ENCODE measurements around the gene ANKRD50.

ANKRD50 gene

DNA sequence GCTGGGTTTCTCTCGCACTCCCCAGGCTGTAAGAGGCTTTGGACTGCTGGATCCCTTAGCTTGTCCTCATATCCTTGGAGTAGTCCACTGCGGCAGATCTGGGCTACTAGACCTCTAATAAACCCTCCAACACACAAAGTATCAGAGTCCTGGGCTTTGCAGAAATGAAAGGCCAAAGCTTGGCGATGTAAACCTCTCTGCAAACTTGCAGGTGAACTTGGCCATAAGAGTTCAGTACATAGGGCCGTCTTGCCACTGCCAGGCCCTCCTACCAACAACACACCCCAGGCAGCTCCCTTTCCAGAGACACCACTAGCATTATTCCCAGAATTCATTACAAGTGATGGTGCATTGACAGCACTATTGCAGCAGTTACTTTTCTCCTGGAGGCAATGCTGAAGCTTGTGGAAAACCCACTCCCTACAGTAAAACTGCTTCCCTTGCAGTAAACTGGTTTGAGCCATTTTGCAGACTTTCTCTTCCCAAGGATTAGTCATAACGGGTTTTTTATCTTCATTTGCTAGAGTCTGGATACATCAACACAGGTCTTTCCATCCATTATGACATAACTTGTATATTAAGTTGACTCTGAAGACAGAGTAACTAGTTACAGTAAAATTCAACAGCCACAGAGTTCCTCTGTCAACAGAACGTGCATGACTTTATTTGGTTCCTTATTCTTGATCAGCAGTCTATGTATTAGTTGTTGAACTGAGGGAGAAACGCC, 2.4 kb downstream of the ANKRD50 start:
- DNase-seq (ENCODE audit: low read depth in 2 of 2) = no peak

- no peak for DNase-seq (ENCODE audit: low read depth in 2 of 2)
Measured at GRCh38 chr4:124708517-124709300, 3.8 kb downstream of the ANKRD50 start.

GRCh38 chr4:124705393-124705792, 7.1 kb downstream of the ANKRD50 start:
- DNase-seq (ENCODE audit: low read depth in 2 of 2) = no peak

GRCh38 chr4:124703154-124703553, 9.4 kb downstream of the ANKRD50 start:
- no peak for DNase-seq (ENCODE audit: low read depth in 2 of 2)

DNA sequence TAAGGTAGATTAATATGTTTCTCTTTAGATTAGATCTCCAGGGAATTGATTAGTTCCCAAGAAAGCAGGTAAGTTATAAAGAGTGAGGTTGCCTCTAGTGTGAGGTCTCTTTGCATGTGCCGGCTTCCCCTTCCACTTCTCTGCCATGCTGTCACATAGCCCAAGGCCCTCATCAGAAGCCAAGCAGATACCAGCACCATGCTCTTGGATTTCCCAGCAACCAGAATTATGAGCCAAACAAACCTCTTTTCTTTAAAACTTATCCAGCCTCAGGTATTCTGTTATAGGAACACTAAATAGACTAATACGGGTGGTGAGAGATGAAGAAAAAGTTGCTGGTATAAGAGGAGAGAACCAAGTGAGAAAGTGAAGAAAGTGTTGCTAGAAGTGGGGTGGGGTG, 15.1 kb downstream of the ANKRD50 start:
- no peak for DNase-seq (ENCODE audit: low read depth in 2 of 2)

DNA sequence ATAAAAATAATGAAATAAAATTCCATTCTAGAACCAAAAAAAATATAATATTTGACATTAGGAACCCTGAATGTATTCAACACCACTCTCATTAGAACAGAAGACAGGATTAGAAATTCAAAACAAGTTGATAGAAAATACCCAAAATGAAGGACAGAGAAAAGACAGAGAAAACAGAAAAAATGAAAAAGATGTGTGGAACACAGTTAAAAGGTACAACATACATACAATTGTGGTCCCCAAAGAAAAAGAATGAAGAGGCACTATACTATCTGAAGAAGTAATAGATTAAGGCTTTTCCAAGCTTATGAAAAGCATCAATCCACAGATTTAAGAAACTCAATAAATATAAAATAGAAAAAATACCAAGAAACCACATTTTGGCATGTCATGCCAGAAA, 16.4 kb downstream of the ANKRD50 start:
- no peak for DNase-seq (ENCODE audit: low read depth in 2 of 2)

DNA sequence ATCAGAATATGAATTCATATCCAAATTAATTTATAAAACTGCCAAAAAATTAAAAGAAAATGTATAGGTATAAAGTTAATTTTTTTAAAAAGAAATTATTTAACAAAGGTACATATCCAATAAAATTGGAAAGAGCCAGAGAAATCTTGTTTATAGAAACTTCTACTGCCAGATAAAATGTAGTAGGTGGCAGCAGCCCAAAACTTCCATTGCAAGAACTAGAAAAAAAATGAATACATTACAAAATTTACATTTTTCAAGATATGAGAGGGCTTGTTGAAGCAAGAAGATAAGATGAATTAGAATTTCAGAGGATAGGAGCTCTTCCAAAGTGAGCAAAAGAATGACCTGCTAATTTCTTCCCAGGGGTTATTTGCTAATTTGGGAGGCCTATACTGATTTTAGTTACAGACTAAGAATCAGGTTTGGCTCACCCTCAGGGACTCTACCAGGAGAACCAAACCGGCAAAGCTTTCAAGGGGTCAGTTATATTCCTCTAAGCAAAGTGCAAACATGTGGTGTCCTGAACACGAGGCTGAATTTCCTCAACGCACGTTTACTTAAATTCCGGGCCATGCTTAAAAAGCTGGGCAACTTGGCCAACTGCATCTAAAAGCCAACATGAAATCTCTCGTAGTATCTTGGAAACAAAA, 17.5 kb downstream of the ANKRD50 start:
- no peak for DNase-seq (ENCODE audit: low read depth in 2 of 2)

DNA sequence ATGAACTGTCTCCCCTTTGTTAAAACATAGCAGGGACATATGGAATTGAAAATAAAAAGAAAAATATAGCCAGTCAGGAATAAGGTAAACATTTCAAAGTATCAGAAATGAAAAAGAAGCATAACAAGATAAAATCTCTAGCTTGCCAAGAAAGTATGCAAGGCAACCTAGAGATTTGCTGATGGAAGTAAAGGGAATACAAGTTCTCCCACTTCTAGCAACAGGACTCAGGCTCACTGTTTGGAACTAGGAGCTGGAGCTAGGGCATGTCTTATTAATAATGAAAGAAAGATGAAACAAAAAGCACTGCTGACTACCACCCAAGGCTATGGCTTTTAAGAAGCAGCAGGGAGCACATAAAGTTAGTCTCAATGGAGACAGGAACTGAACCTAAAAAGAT, 18.2 kb downstream of the ANKRD50 start:
- no peak for DNase-seq (ENCODE audit: low read depth in 2 of 2)

DNA sequence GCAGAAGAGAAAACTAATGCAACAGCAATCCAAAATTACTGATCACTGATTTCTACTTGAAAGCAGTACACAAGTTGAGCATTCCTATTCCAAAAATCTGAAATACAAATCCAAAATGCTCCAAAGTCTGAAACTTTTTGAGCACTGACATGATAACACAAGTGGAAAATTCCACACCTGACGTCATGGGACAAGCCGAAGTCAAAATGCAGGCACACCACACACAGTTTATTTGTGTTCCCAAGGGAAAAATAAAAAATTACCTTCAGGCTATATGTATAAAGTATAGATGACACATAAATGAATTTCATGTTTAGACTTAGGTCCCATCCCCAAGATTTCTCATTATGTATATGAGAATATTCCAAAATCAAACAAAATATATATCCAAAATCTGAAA, 20.7 kb downstream of the ANKRD50 start:
- no peak for DNase-seq (ENCODE audit: low read depth in 2 of 2)

GRCh38 chr4:124686279-124686678, 26.3 kb downstream of the ANKRD50 start:
- no peak for DNase-seq (ENCODE audit: low read depth in 2 of 2)

DNA sequence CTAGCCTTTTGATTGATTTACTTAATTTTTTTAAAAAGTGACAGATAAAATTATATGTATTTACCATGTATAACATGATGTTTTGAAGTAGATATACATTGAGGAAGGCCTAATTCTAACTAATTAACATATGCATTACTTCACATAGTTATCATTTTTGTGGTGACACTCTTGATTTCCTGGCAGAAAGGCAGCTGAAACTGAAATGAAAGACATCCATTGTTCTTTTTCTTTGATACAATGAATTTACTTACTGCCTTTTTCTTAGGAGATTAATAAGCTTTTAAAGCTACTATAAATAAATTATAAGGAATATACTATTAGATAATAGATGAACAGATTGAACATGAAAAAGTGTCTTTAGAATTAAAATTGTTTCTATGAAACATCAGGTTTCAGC, 26.7 kb downstream of the ANKRD50 start:
- DNase-seq (ENCODE audit: low read depth in 2 of 2) = no peak

GRCh38 chr4:124684301-124684700, 28.2 kb downstream of the ANKRD50 start:
- DNase-seq (ENCODE audit: low read depth in 2 of 2) = no peak

DNA sequence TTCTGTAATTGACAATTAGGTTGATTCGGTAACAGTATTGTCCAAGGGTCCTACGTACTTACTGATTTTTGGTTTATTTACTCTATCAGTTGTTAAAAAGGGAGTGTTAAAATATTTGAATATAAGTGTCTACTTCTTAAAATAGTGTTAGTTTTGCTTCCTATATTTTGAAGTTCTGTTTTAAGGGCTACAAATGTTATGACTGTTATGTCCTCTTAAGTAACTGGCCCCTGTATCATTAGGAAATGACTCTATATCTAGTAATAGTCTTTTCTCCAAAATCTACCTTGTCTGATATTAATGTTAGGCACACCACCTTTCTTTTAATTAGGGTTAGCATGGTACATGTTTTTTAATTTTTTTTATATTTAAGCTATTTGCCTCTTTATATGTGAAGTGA, 30.1 kb downstream of the ANKRD50 start:
- no peak for DNase-seq (ENCODE audit: low read depth in 2 of 2)

- DNase-seq (ENCODE audit: low read depth in 2 of 2) = no peak
Measured at GRCh38 chr4:124666496-124666895, 46.0 kb downstream of the ANKRD50 start.

DNA sequence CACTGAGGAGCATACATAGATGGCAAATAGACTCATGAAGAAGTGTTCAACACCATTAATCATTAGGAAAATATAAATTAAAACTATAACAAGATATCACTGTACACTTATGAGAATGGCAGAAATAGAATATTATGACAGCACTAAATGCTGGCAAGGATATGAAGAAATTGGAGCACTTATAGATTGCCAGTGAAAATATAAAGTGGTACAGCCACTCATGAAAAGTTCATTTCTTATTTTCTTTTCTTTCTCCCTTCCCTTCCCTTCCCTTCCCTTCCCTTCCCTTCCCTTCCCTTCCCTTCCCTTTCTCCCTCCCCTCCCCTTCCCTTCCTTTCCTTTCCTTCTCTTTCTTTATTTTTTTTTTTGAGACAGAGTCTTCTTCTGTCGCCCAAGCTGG, 53.7 kb downstream of the ANKRD50 start:
- no peak for DNase-seq (ENCODE audit: low read depth in 2 of 2)

DNA sequence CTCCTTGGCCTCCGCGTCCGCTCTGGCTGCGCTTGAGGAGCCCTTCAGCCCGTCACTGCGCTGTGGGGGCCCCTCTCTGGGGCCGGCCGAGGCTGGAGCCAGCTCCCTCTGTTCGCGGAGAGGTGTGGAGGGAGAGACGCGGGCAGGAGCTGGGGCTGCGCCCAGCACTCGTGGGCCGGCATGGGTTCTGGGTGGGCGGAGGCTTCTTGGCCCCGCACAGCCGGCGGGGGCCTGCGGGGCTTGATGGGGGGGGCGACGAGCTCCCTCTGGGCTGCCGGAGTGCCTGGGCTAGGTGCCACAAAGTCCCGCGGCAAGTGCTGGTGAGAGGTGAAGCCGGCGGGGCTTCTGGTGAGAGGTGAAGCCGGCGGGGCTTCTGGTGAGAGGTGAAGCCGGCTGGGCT, 61.9 kb downstream of the ANKRD50 start:
- DNase-seq (ENCODE audit: low read depth in 2 of 2) = no peak

DNA sequence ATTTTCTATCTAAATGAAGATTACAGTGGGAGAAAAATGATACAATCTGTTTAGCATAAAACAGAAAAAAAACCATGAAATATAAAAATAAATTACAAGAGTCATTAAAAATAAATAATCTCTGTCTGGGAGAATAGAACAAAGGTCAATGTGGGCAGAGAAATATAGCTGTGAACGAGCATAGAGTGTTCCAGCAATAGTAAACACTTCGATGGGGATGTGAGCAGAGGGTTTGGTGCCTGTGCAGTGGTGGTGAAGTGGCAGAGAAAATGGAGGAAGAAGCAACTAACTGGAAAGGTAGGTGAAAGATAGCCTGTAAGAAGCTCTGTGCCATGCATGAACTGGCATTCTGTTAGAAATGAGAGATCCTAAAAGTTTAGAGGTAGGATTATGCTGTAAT, 64.9 kb downstream of the ANKRD50 start:
- no peak for DNase-seq (ENCODE audit: low read depth in 2 of 2)

- DNase-seq (ENCODE audit: low read depth in 2 of 2) = no peak
Measured at GRCh38 chr4:124644621-124645020, 67.9 kb downstream of the ANKRD50 start.

GRCh38 chr4:124642846-124643245, 69.7 kb downstream of the ANKRD50 start:
- DNase-seq (ENCODE audit: low read depth in 2 of 2) = no peak

GRCh38 chr4:124641715-124642381, 70.7 kb downstream of the ANKRD50 start:
- no peak for DNase-seq (ENCODE audit: low read depth in 2 of 2)

- no peak for DNase-seq (ENCODE audit: low read depth in 2 of 2)
Measured at GRCh38 chr4:124640022-124640730, 72.4 kb downstream of the ANKRD50 start.

- no peak for DNase-seq (ENCODE audit: low read depth in 2 of 2)
Measured at GRCh38 chr4:124637321-124637720, 75.2 kb downstream of the ANKRD50 start.

Measured in stimulated activated CD8-positive, alpha-beta memory T cell treated with anti-CD3 and anti-CD28 coated beads, Interleukin-2, amount 100 ng/mL, for 48 hours (primary cell).